PC-3 (cell line): ENCODE measurements around the gene PTPN18. TPM values are rescaled to one million over a fixed set of nuclear protein-coding genes. Genes with fewer than 3 reads are reported as not detected.
A peak's percentile ranks its signal among the peaks of the same experiment; 100 is the strongest.

Source experiments
- ATAC-seq: fragments of 200-7000 bp; cut with Tn5 transposase; 2 replicates; pipeline ENCODE4 v1.9.1; 2020; ENCODE audit warnings: mild to moderate bottlenecking, moderate library complexity
- BruUV-seq: library from RNA; stranded (reverse); fragments of 400-500 nt; replicated peaks from 2 replicates; lab custom pipeline; 2021; lab: Mats Ljungman, UMichigan
- CTCF ChIA-PET: fragments of 300-600 bp; sonication (Branson Sonifier 250); formaldehyde crosslinking; loops from one replicate; lab custom pipeline; 2022; ENCODE audit warnings: antibody characterized with exemption; lab: Charles Lee
- POLR2A ChIA-PET: fragments of 300-600 bp; sonication (Branson Sonifier 250); formaldehyde crosslinking; loops from one replicate; lab custom pipeline; 2022; ENCODE audit warnings: antibody characterized with exemption; ENCODE audit not compliant: unreplicated experiment; lab: Charles Lee
- DNase-seq: peaks from one replicate; pipeline ENCODE4 v3.0.0-alpha.2; 2015
- H2AFZ ChIP-seq: fragments of 300-600 bp; sonication (generic); 2 replicates; pipeline ENCODE4 v1.6.0; 2016; ENCODE audit warnings: antibody characterized with exemption, low read length
- H3F3A ChIP-seq: fragments of 300-600 bp; sonication (generic); one replicate; pipeline ENCODE4 v1.6.0; 2017; ENCODE audit warnings: antibody characterized with exemption, low read length, control low read depth, mild to moderate bottlenecking; ENCODE audit not compliant: unreplicated experiment
- H3K27ac ChIP-seq: fragments of 300-600 bp; sonication (generic); 2 replicates; pipeline ENCODE4 v1.5.1; 2016; ENCODE audit warnings: mild to moderate bottlenecking, low read length
- H3K27me3 ChIP-seq: fragments of 300-600 bp; sonication (generic); 2 replicates; pipeline ENCODE4 v1.6.1; 2016; ENCODE audit warnings: low read length, mixed read lengths
- H3K36me3 ChIP-seq: fragments of 300-600 bp; sonication (generic); 2 replicates; pipeline ENCODE4 v1.6.1; 2016; ENCODE audit warnings: low read depth, mixed run types, low read length, mixed read lengths
- H3K4me1 ChIP-seq: fragments of 300-600 bp; sonication (generic); 2 replicates; pipeline ENCODE4 v1.5.1; 2016; ENCODE audit warnings: low read length; ENCODE audit not compliant: insufficient read depth
- H3K4me2 ChIP-seq: fragments of 300-600 bp; sonication (generic); 2 replicates; pipeline ENCODE4 v1.6.0; 2016; ENCODE audit warnings: low read length
- H3K4me3 ChIP-seq: fragments of 300-600 bp; sonication (generic); 2 replicates; pipeline ENCODE4 v1.5.1; 2016; ENCODE audit warnings: mild to moderate bottlenecking, low read length, mixed read lengths
- H3K79me2 ChIP-seq: fragments of 300-600 bp; sonication (generic); 2 replicates; pipeline ENCODE4 v1.6.1; 2017; ENCODE audit warnings: low read length, mixed read lengths
- H3K9ac ChIP-seq: fragments of 300-600 bp; sonication (generic); 2 replicates; pipeline ENCODE4 v1.6.0; 2016; ENCODE audit warnings: mild to moderate bottlenecking, low read length
- H3K9me2 ChIP-seq: fragments of 300-600 bp; sonication (generic); replicated peaks from 2 replicates; pipeline ENCODE4 v1.6.1; 2016; ENCODE audit warnings: mixed run types, low read length, mixed read lengths
- H3K9me3 ChIP-seq: fragments of 300-600 bp; sonication (generic); 2 replicates; pipeline ENCODE4 v1.6.1; 2016; ENCODE audit warnings: low read length, mixed read lengths
- H4K20me1 ChIP-seq: fragments of 300-600 bp; sonication (generic); 2 replicates; pipeline ENCODE4 v1.6.1; 2016; ENCODE audit warnings: low read length, mixed read lengths
- CTCF ChIP-seq: fragments of 300-600 bp; sonication (generic); conservative IDR thresholded peaks from 2 replicates; pipeline ENCODE4 v1.5.1; 2017; ENCODE audit warnings: antibody characterized with exemption, low read depth, mild to moderate bottlenecking, low read length
- EZH2 ChIP-seq: fragments of 300-600 bp; sonication (generic); IDR thresholded peaks from one replicate; pipeline ENCODE4 v1.6.1; 2017; ENCODE audit warnings: antibody characterized with exemption, mild to moderate bottlenecking, low read length; ENCODE audit not compliant: unreplicated experiment
- EZH2phosphoT487 ChIP-seq: fragments of 300-600 bp; sonication (generic); IDR thresholded peaks from 2 replicates; pipeline ENCODE4 v1.6.1; 2018; ENCODE audit warnings: mild to moderate bottlenecking, antibody characterized with exemption, low read length, borderline replicate concordance
- intact Hi-C: fragments of 100-400 bp; cut with micrococcal nuclease; formaldehyde crosslinking; loops from 2 replicates; pipeline ENCODE4 v1.9.0; 2023
- total RNA-seq: library from RNA; depleted of rRNA; stranded (reverse); fragments of >200 nt; gene quantifications from 2 replicates; pipeline ENCODE4 v1.2.3, GENCODE V29; 2014

PTPN18 gene
- total RNA-seq, 1 experiment from 2014 or later: 27.1 TPM

DNA sequence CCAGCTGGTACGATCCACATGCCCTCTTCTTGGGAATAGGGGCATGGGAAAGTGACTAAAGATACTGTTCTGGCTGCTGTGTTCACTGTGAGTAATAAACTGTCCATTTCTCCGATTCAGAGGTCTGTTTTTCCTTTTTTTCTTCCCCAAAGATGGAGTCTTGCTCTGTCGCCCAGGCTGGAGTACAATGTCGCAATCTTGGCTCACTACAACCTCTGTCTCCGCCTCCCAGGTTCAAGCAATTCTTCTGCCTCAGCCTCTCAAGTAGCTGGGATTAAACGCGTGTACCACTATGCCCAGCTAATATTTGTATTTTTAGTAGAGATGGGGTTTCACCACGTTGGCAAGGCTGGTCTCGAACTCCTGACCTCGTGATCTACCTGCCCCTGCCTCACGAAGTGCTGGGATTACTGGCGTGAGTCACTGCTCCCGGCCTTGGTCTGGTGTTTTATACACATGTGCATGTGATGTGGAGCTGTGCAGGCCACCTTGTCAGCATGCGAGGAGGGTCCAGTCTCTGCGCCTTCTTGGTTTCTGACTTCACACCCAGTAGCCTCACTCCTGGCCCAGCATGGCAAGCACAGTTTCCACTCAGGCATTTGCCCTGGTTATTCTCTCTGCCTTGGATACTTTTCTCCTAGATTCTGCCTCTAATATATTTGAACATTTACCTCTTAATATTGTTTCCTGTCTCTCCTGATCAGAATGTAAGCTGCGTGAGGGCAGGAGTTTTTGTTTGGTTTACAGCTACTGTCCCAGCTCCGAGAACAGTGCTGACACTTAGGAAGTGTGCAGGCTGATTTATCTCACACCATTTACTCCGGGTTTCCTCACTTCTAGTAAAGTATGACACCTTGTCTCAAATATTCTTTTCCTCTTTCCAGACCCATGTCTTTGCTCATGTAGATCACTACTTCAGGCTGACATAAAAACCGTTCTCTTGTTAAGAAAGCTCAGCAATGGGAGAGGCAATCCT lies 19.7 kb downstream of the PTPN18 start:
- POLR2A ChIA-PET: no interaction called here
- H2AFZ ChIP-seq: no peak overlapping the region
- DNase-seq (no peak), ATAC-seq (no peak)
- no peaks in the 10 kb centered on the region for H3K9me3 ChIP-seq
- no peak overlapping the region for H3K4me3 ChIP-seq
- no peaks in the 10 kb centered on the region for H3K4me1 ChIP-seq
- no peak overlapping the region for H3K4me2 ChIP-seq
- peaks cover 7% of the 10 kb centered on the region; the same call in 1 of the 2 replicates for H3K27me3 ChIP-seq
- CTCF ChIA-PET: no interaction called here
- no peaks in the 10 kb centered on the region for H3K9me2 ChIP-seq
- TF ChIP-seq EZH2 (no peak), CTCF (no peak), EZH2phosphoT487 (no peak)
- H3K9ac ChIP-seq: no peak overlapping the region
- no peak overlapping the region for H3K27ac ChIP-seq
- no peaks in the 10 kb centered on the region for H3F3A ChIP-seq
- intact Hi-C loops: no loop called here
- H3K79me2 ChIP-seq: no peaks in the 10 kb centered on the region
- no TSS peak for BruUV-seq
- no peaks in the 10 kb centered on the region for H4K20me1 ChIP-seq
- no peaks in the 10 kb centered on the region for H3K36me3 ChIP-seq

DNA sequence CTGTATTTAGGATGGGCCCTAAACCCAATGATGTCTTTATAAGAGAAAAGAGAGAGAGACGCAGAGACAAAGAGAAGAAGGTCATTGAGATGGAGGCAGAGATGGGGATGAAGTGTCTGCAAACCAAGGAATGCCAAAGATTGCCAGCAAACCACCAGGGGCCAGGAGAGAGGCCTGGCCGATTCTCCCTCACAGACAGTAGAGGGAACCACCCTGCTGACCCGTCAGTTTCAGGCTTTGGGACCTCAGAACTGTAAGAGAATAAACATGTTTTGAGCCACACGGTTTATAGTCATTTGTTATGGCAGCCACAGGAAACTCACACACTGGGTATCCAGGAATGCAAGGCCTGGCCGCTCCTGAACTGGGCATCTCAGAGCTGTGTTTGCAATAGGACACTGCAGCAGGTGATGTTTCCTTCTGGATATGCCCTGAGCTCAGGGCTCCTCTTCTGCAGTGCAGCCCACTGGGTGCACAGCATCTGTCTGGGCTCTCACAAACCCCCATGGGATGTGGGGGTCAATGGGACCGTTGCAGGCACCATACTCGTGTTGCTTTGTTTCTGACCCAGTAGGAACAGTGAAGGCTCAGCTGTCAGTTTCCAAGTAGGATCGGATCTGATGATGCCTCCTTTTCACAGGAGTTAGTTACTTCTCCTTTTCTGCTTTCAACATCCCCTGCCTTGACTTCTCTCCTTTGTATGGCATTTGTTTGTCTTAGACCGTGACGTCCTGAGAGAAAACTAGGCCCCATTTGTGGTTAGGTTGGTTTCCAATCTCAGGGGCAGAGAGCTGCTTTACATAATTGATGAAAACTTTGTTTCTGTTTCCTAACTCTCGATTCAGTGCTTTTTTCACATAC lies 20.8 kb downstream of the PTPN18 start:
- peaks cover 18% of the 10 kb centered on the region for H3K27me3 ChIP-seq
- ChIA-PET CTCF (no interaction called here), POLR2A (no interaction called here)
- ATAC-seq (peak; percentile 37; the same call in 1 of the 2 replicates), DNase-seq (no peak)
- no peak overlapping the region for H3K4me3 ChIP-seq
- no peaks in the 10 kb centered on the region for H3F3A ChIP-seq
- no peaks in the 10 kb centered on the region for H3K4me1 ChIP-seq
- no peaks in the 10 kb centered on the region for H4K20me1 ChIP-seq
- H3K36me3 ChIP-seq: no peaks in the 10 kb centered on the region
- no peaks in the 10 kb centered on the region for H3K9me3 ChIP-seq
- H2AFZ ChIP-seq: no peak overlapping the region
- no peak overlapping the region for H3K27ac ChIP-seq
- no peak overlapping the region for H3K4me2 ChIP-seq
- H3K9ac ChIP-seq: no peak overlapping the region
- intact Hi-C loops: no loop called here
- no peak for TF ChIP-seq EZH2
- TF ChIP-seq CTCF: no peak
- TF ChIP-seq EZH2phosphoT487: no peak
- BruUV-seq: no TSS peak
- no peaks in the 10 kb centered on the region for H3K79me2 ChIP-seq
- H3K9me2 ChIP-seq: no peaks in the 10 kb centered on the region
